Muscle of leg (tissue), 11 donors: ENCODE measurements around the gene SPRED2. TPM values are rescaled to one million over a fixed set of nuclear protein-coding genes. Genes with fewer than 3 reads are reported as not detected.

Source experiments
- DNase-seq: peaks from one replicate; pipeline ENCODE4 v3.0.0; 2013
- H3K27ac ChIP-seq: one replicate; pipeline ENCODE4 v1.5.1; 2013; ENCODE audit warnings: mild to moderate bottlenecking, low read length, control low read depth
- H3K27me3 ChIP-seq: one replicate; pipeline ENCODE4 v1.6.1; 2013; ENCODE audit warnings: low read length; ENCODE audit not compliant: control insufficient read depth, insufficient read depth
- H3K36me3 ChIP-seq: one replicate; pipeline ENCODE4 v1.6.1; 2013; ENCODE audit warnings: low read length; ENCODE audit not compliant: control insufficient read depth, insufficient read depth
- H3K4me1 ChIP-seq: one replicate; pipeline ENCODE4 v1.6.1; 2013; ENCODE audit warnings: low read length; ENCODE audit not compliant: control insufficient read depth, insufficient read depth
- H3K4me3 ChIP-seq: one replicate; pipeline ENCODE4 v1.5.1; 2013; ENCODE audit warnings: low read length, control low read depth
- H3K9me3 ChIP-seq: replicated peaks from 2 replicates; pipeline ENCODE4 v1.6.1; 2013; ENCODE audit warnings: low read depth, low read length; ENCODE audit not compliant: control insufficient read depth
- WGBS: methylation state at CpG from one replicate; pipeline ENCODE4 v1.1.5; 2013; ENCODE audit warnings: missing lambda C conversion rate; ENCODE audit not compliant: insufficient coverage; 5-methylcytosine and 5-hydroxymethylcytosine counted together
- polyA plus RNA-seq, 8 donors: library from polyadenylated mRNA; unstranded; fragments of 120-200 nt; gene quantifications; one replicate each; pipeline versions ENCODE4 v1.2.1 to v1.2.3, GENCODE V29; 2013; ENCODE audit warnings: inconsistent platforms in 1 of 8, low replicate concordance in 1 of 8; ENCODE audit not compliant: insufficient read length in 8 of 8, insufficient read depth in 1 of 8
- total RNA-seq: library from RNA; stranded (reverse); fragments of 120-200 nt; gene quantifications from one replicate; pipeline ENCODE4 v1.2.4, GENCODE V29; 2013

Gene SPRED2
- total and polyA plus RNA-seq, 9 donors = 10.7 to 51.3 (median 30.9) TPM

DNA sequence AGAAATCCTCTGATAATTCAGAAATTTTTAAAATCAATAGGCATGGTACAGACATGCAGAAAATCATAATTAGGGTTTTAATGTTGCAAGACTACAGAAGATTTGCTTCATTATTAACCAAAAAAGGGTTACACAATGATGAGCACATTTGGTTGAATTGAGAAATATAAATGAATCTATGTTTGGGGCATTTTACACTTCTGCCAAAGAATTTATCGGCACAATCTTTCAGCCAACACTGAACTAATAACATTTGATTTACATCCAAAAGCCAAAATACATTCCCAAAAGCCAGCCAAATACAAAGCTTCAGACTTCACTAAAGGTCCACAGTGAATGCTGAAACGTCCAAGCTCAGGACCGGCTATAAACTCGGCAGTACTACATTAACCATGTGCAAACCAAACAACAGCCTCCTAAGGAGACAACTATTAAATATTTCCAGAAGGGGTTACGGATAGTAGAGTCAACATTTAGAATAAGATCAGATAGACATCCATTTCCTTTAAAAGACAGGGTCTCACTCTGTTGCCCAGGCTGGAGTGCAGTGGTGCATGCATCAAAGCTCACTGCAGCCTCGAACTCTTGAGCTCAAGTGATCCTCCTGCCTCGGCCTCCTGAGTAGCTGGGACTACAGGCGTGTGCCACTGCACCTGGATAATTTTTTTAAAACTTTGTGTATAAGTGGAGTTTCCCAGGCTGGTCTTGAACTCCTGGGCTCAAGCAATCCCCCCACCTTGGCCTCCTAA lies 29.4 kb downstream of the SPRED2 start:
- Histone ChIP-seq H3K27ac (peak overlapping the region; percentile 51), H3K36me3 (no peaks in the 10 kb centered on the region), H3K27me3 (no peaks in the 10 kb centered on the region), H3K9me3 (no peaks in the 10 kb centered on the region), H3K4me3 (no peak overlapping the region), H3K4me1 (peaks cover 14% of the 10 kb centered on the region)
- WGBS = no CpG with 5 or more reads among the region's 8 CpGs
- peak; percentile 48 for DNase-seq

- H3K4me1 ChIP-seq = peaks cover 13% of the 10 kb centered on the region
- H3K36me3 ChIP-seq = no peaks in the 10 kb centered on the region
- H3K4me3 ChIP-seq = no peak overlapping the region
- H3K9me3 ChIP-seq = no peaks in the 10 kb centered on the region
- peak overlapping the region; percentile 51 for H3K27ac ChIP-seq
- WGBS = 72% methylated on average over 2 of the region's 2 CpGs
- no peaks in the 10 kb centered on the region for H3K27me3 ChIP-seq
- DNase-seq = peak; percentile 63
Observed at GRCh38 chr2:65402323-65402722, 30.1 kb downstream of the SPRED2 start.

- Histone ChIP-seq H3K27ac (no peak overlapping the region), H3K4me3 (no peak overlapping the region), H3K9me3 (no peaks in the 10 kb centered on the region), H3K27me3 (no peaks in the 10 kb centered on the region), H3K4me1 (peaks cover 22% of the 10 kb centered on the region), H3K36me3 (no peaks in the 10 kb centered on the region)
- DNase-seq = no peak
- 52% methylated on average over 2 of the region's 2 CpGs for WGBS
Observed at GRCh38 chr2:65397122-65397521, 35.3 kb downstream of the SPRED2 start.

- DNase-seq = peak; percentile 59
- H3K27me3 ChIP-seq = no peaks in the 10 kb centered on the region
- H3K4me1 ChIP-seq = peaks cover 18% of the 10 kb centered on the region
- no peaks in the 10 kb centered on the region for H3K36me3 ChIP-seq
- WGBS = 49% methylated on average over 4 of the region's 7 CpGs
- no peak overlapping the region for H3K27ac ChIP-seq
- H3K9me3 ChIP-seq = no peaks in the 10 kb centered on the region
- H3K4me3 ChIP-seq = no peak overlapping the region
Observed at GRCh38 chr2:65396348-65397026, 35.9 kb downstream of the SPRED2 start.

GRCh38 chr2:65395621-65396347 lies 36.6 kb downstream of the SPRED2 start:
- Histone ChIP-seq H3K9me3 (no peaks in the 10 kb centered on the region), H3K4me3 (no peak overlapping the region), H3K4me1 (peaks cover 18% of the 10 kb centered on the region), H3K27ac (no peak overlapping the region), H3K27me3 (no peaks in the 10 kb centered on the region), H3K36me3 (no peaks in the 10 kb centered on the region)
- 82% methylated on average over 2 of the region's 5 CpGs for WGBS
- DNase-seq = no peak

GRCh38 chr2:65393743-65394422 lies 38.5 kb downstream of the SPRED2 start:
- Histone ChIP-seq H3K9me3 (no peaks in the 10 kb centered on the region), H3K36me3 (no peaks in the 10 kb centered on the region), H3K27me3 (no peaks in the 10 kb centered on the region), H3K27ac (no peak overlapping the region), H3K4me1 (peaks cover 23% of the 10 kb centered on the region), H3K4me3 (no peak overlapping the region)
- no peak for DNase-seq
- WGBS = 88% methylated on average over 2 of the region's 3 CpGs

DNA sequence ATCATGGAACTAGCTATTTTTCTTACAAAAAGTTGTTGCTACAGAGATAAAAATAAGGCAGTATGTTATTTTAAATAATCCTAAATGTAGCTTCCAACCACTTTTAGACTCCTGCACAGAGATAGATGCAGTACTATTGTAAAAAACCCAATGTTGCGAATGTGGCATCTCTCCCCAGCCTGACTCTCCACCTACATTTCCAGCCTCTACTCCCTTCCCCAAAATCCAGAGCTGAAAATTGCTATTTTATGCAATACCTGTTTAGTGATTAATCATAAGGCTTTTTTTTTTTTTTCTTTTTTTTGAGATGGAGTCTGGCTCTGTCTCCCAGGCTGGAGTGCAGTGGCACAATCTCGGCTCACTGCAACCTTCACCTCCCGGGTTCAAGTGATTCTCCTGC lies 39.4 kb downstream of the SPRED2 start:
- peaks cover 2% of the 10 kb centered on the region for H3K36me3 ChIP-seq
- no peaks in the 10 kb centered on the region for H3K27me3 ChIP-seq
- H3K4me3 ChIP-seq = no peak overlapping the region
- H3K4me1 ChIP-seq = peaks cover 26% of the 10 kb centered on the region
- no CpG with 5 or more reads among the region's 3 CpGs for WGBS
- DNase-seq = no peak
- H3K9me3 ChIP-seq = no peaks in the 10 kb centered on the region
- no peak overlapping the region for H3K27ac ChIP-seq

DNA sequence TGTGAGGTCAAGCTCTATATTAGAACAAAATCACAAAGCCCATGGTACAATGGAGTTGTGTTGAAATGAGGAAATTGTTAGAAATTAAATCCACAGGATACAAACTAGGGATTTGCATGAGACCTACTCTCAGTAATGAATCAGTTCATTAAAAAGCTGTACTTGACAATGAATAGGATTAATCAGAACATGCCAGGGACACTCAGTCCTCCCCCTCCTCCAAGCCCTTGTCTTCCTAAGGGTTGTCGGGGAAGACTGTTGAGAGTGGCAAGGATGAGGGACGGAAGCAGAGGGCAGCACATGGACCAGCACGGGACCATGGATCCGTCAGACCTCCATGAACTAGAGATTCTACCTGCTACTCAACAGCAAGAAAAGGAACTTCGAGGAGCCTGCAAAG lies 39.8 kb downstream of the SPRED2 start:
- H3K9me3 ChIP-seq = no peaks in the 10 kb centered on the region
- no peaks in the 10 kb centered on the region for H3K27me3 ChIP-seq
- no peak for DNase-seq
- peaks cover 26% of the 10 kb centered on the region for H3K4me1 ChIP-seq
- H3K4me3 ChIP-seq = no peak overlapping the region
- no peak overlapping the region for H3K27ac ChIP-seq
- peaks cover 2% of the 10 kb centered on the region for H3K36me3 ChIP-seq
- no CpG with 5 or more reads among the region's 5 CpGs for WGBS

GRCh38 chr2:65390134-65390533 lies 42.3 kb downstream of the SPRED2 start:
- no peak for DNase-seq
- H3K4me3 ChIP-seq = no peak overlapping the region
- no peaks in the 10 kb centered on the region for H3K9me3 ChIP-seq
- H3K4me1 ChIP-seq = peaks cover 8% of the 10 kb centered on the region
- H3K27ac ChIP-seq = no peak overlapping the region
- peaks cover 2% of the 10 kb centered on the region for H3K36me3 ChIP-seq
- no peaks in the 10 kb centered on the region for H3K27me3 ChIP-seq
- WGBS = 61% methylated on average over 5 of the region's 6 CpGs

DNA sequence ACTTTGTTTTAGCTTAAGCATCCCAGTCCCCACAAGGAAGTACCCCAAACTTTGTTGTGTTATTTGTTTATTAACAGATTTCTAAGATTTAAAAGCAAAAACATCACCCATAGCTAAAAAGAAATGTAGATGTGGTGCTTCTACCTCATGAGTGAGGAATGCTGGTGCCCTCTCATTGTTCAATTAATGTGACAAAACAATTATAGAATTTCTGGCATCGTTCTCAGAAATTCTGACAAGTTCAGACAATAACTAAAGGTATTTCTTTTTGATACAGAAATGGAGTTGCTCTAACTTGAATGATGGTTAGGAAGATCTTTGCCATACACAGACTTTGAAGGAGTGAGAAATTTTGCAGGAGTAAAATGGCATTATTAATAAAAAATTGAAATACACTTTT lies 42.9 kb downstream of the SPRED2 start:
- Histone ChIP-seq H3K27me3 (no peaks in the 10 kb centered on the region), H3K36me3 (peaks cover 2% of the 10 kb centered on the region), H3K27ac (no peak overlapping the region), H3K4me1 (peaks cover 9% of the 10 kb centered on the region), H3K4me3 (no peak overlapping the region), H3K9me3 (no peaks in the 10 kb centered on the region)
- no peak for DNase-seq
- no CpG with 5 or more reads among the region's 1 CpG for WGBS
